ENCODE results near the gene FKBP8. TPM values are rescaled to one million over a fixed set of nuclear protein-coding genes. Genes with fewer than 3 reads are reported as not detected.

FKBP8 gene
- total and polyA plus RNA-seq, 4 donors, result 225 to 362 (median 247) TPM

- ATAC-seq (ENCODE audit: low FRiP score) (no peak), DNase-seq (no peak)
- Histone ChIP-seq H3K4me1 (ENCODE audit: control insufficient read depth in 1 of 2, insufficient read depth in 2 of 2, low read length in 2 of 2) (peaks cover 0 to 2% of the 10 kb centered on the region in 2 donors), H3K9me3 (ENCODE audit: control insufficient read depth, low read length) (no peaks in the 10 kb centered on the region), H3K27me3 (ENCODE audit: control insufficient read depth in 1 of 2, insufficient read depth in 2 of 2, low read length in 1 of 2) (no peaks in the 10 kb centered on the region), H3K27ac (ENCODE audit: low read depth in 1 of 2, low read length in 2 of 2) (no peak overlapping the region), H3K36me3 (ENCODE audit: control insufficient read depth in 1 of 2, insufficient read depth in 2 of 2, low read length in 1 of 2) (no peaks in the 10 kb centered on the region), H3K4me3 (ENCODE audit: low read length in 2 of 2) (no peak overlapping the region)
- 84 to 86% methylated on average over 7 of the region's 7 CpGs for WGBS, 2 donors
- intact Hi-C loops (cut with DNase I), result no loop called here
Observed at GRCh38 chr19:18499055-18499775, 44.2 kb downstream of the FKBP8 start.

GRCh38 chr19:18496980-18497256, 46.5 kb downstream of the FKBP8 start:
- peaks cover 0 to 2% of the 10 kb centered on the region in 2 donors for H3K4me1 ChIP-seq (ENCODE audit: control insufficient read depth in 1 of 2, insufficient read depth in 2 of 2, low read length in 2 of 2)
- no peak overlapping the region for H3K27ac ChIP-seq (ENCODE audit: low read depth in 1 of 2, low read length in 2 of 2)
- no peaks in the 10 kb centered on the region for H3K9me3 ChIP-seq (ENCODE audit: control insufficient read depth, low read length)
- no peaks in the 10 kb centered on the region for H3K36me3 ChIP-seq (ENCODE audit: control insufficient read depth in 1 of 2, insufficient read depth in 2 of 2, low read length in 1 of 2)
- H3K27me3 ChIP-seq (ENCODE audit: control insufficient read depth in 1 of 2, insufficient read depth in 2 of 2, low read length in 1 of 2), result no peaks in the 10 kb centered on the region
- ATAC-seq (ENCODE audit: low FRiP score), result no peak
- no peak overlapping the region for H3K4me3 ChIP-seq (ENCODE audit: low read length in 2 of 2)
- no peak for DNase-seq
- WGBS, 2 donors, result 86 to 87% methylated on average over 4 of the region's 4 CpGs
- intact Hi-C loops (cut with DNase I), result no loop called here

GRCh38 chr19:18496167-18496979, 47.0 kb downstream of the FKBP8 start:
- Histone ChIP-seq H3K27me3 (ENCODE audit: control insufficient read depth in 1 of 2, insufficient read depth in 2 of 2, low read length in 1 of 2) (no peaks in the 10 kb centered on the region), H3K9me3 (ENCODE audit: control insufficient read depth, low read length) (no peaks in the 10 kb centered on the region), H3K36me3 (ENCODE audit: control insufficient read depth in 1 of 2, insufficient read depth in 2 of 2, low read length in 1 of 2) (no peaks in the 10 kb centered on the region), H3K4me1 (ENCODE audit: control insufficient read depth in 1 of 2, insufficient read depth in 2 of 2, low read length in 2 of 2) (peaks cover 0 to 2% of the 10 kb centered on the region in 2 donors), H3K4me3 (ENCODE audit: low read length in 2 of 2) (no peak overlapping the region), H3K27ac (ENCODE audit: low read depth in 1 of 2, low read length in 2 of 2) (no peak overlapping the region)
- 80 to 81% methylated on average over 11 of the region's 11 CpGs for WGBS, 2 donors
- intact Hi-C loops (cut with DNase I), result no loop called here
- ATAC-seq (ENCODE audit: low FRiP score) (no peak), DNase-seq (no peak)

- Histone ChIP-seq H3K27ac (ENCODE audit: low read depth in 1 of 2, low read length in 2 of 2) (no peak overlapping the region), H3K4me1 (ENCODE audit: control insufficient read depth in 1 of 2, insufficient read depth in 2 of 2, low read length in 2 of 2) (no peaks in the 10 kb centered on the region), H3K9me3 (ENCODE audit: control insufficient read depth, low read length) (no peaks in the 10 kb centered on the region), H3K27me3 (ENCODE audit: control insufficient read depth in 1 of 2, insufficient read depth in 2 of 2, low read length in 1 of 2) (no peaks in the 10 kb centered on the region), H3K36me3 (ENCODE audit: control insufficient read depth in 1 of 2, insufficient read depth in 2 of 2, low read length in 1 of 2) (no peaks in the 10 kb centered on the region), H3K4me3 (ENCODE audit: low read length in 2 of 2) (no peak overlapping the region)
- DNase-seq (no peak), ATAC-seq (ENCODE audit: low FRiP score) (no peak)
- intact Hi-C loops (cut with DNase I), result no loop called here
- 77 to 81% methylated on average over 14 of the region's 14 CpGs for WGBS, 2 donors
Observed at GRCh38 chr19:18495204-18495911, 48.0 kb downstream of the FKBP8 start.

GRCh38 chr19:18494267-18494607, 49.1 kb downstream of the FKBP8 start:
- Histone ChIP-seq H3K27ac (ENCODE audit: low read depth in 1 of 2, low read length in 2 of 2) (no peak overlapping the region), H3K9me3 (ENCODE audit: control insufficient read depth, low read length) (no peaks in the 10 kb centered on the region), H3K36me3 (ENCODE audit: control insufficient read depth in 1 of 2, insufficient read depth in 2 of 2, low read length in 1 of 2) (no peaks in the 10 kb centered on the region), H3K4me3 (ENCODE audit: low read length in 2 of 2) (no peak overlapping the region), H3K4me1 (ENCODE audit: control insufficient read depth in 1 of 2, insufficient read depth in 2 of 2, low read length in 2 of 2) (no peaks in the 10 kb centered on the region), H3K27me3 (ENCODE audit: control insufficient read depth in 1 of 2, insufficient read depth in 2 of 2, low read length in 1 of 2) (no peaks in the 10 kb centered on the region)
- WGBS, 2 donors, result 33 to 43% methylated on average over 7 of the region's 7 CpGs
- intact Hi-C loops (cut with DNase I), result no loop called here
- DNase-seq (no peak), ATAC-seq (ENCODE audit: low FRiP score) (no peak)

GRCh38 chr19:18493440-18494266, 49.7 kb downstream of the FKBP8 start:
- ATAC-seq (ENCODE audit: low FRiP score) (no peak), DNase-seq (no peak)
- H3K36me3 ChIP-seq (ENCODE audit: control insufficient read depth in 1 of 2, insufficient read depth in 2 of 2, low read length in 1 of 2), result no peaks in the 10 kb centered on the region
- H3K9me3 ChIP-seq (ENCODE audit: control insufficient read depth, low read length), result no peaks in the 10 kb centered on the region
- no peak overlapping the region for H3K27ac ChIP-seq (ENCODE audit: low read depth in 1 of 2, low read length in 2 of 2)
- WGBS, 2 donors, result 75 to 76% methylated on average over 13 of the region's 13 CpGs
- H3K27me3 ChIP-seq (ENCODE audit: control insufficient read depth in 1 of 2, insufficient read depth in 2 of 2, low read length in 1 of 2), result no peaks in the 10 kb centered on the region
- intact Hi-C loops (cut with DNase I), result no loop called here
- no peak overlapping the region for H3K4me3 ChIP-seq (ENCODE audit: low read length in 2 of 2)
- no peaks in the 10 kb centered on the region for H3K4me1 ChIP-seq (ENCODE audit: control insufficient read depth in 1 of 2, insufficient read depth in 2 of 2, low read length in 2 of 2)

- H3K27me3 ChIP-seq (ENCODE audit: control insufficient read depth in 1 of 2, insufficient read depth in 2 of 2, low read length in 1 of 2), result no peaks in the 10 kb centered on the region
- ATAC-seq (ENCODE audit: low FRiP score), result no peak
- no peak overlapping the region for H3K4me3 ChIP-seq (ENCODE audit: low read length in 2 of 2)
- H3K9me3 ChIP-seq (ENCODE audit: control insufficient read depth, low read length), result no peaks in the 10 kb centered on the region
- no peak for DNase-seq
- H3K4me1 ChIP-seq (ENCODE audit: control insufficient read depth in 1 of 2, insufficient read depth in 2 of 2, low read length in 2 of 2), result no peaks in the 10 kb centered on the region
- intact Hi-C loops (cut with DNase I), result no loop called here
- no peaks in the 10 kb centered on the region for H3K36me3 ChIP-seq (ENCODE audit: control insufficient read depth in 1 of 2, insufficient read depth in 2 of 2, low read length in 1 of 2)
- 86% methylated on average over 15 of the region's 15 CpGs for WGBS, 2 donors
- no peak overlapping the region for H3K27ac ChIP-seq (ENCODE audit: low read depth in 1 of 2, low read length in 2 of 2)
Observed at GRCh38 chr19:18491995-18492953, 51.1 kb downstream of the FKBP8 start.

- no peaks in the 10 kb centered on the region for H3K27me3 ChIP-seq (ENCODE audit: control insufficient read depth in 1 of 2, insufficient read depth in 2 of 2, low read length in 1 of 2)
- ATAC-seq (ENCODE audit: low FRiP score), result no peak
- no peak overlapping the region for H3K27ac ChIP-seq (ENCODE audit: low read depth in 1 of 2, low read length in 2 of 2)
- WGBS, 2 donors, result 87 to 93% methylated on average over 6 of the region's 6 CpGs
- no peak overlapping the region for H3K4me3 ChIP-seq (ENCODE audit: low read length in 2 of 2)
- H3K36me3 ChIP-seq (ENCODE audit: control insufficient read depth in 1 of 2, insufficient read depth in 2 of 2, low read length in 1 of 2), result no peaks in the 10 kb centered on the region
- no peak for DNase-seq
- H3K4me1 ChIP-seq (ENCODE audit: control insufficient read depth in 1 of 2, insufficient read depth in 2 of 2, low read length in 2 of 2), result no peaks in the 10 kb centered on the region
- no peaks in the 10 kb centered on the region for H3K9me3 ChIP-seq (ENCODE audit: control insufficient read depth, low read length)
- intact Hi-C loops (cut with DNase I), result no loop called here
Observed at GRCh38 chr19:18490728-18491127, 52.6 kb downstream of the FKBP8 start.

Data from aorta (tissue), 5 donors.